Uterus (tissue), 4 donors: Measurements from ENCODE around the gene WDR38. TPM values are rescaled to one million over a fixed set of nuclear protein-coding genes. Genes with fewer than 3 reads are reported as not detected.
A peak's percentile ranks its signal among the peaks of the same experiment; 100 is the strongest.

Source experiments
- DNase-seq, 2 donors: peaks; one replicate each; pipeline ENCODE4 v3.0.0-alpha.2; 2019 to 2020
- H3K27ac ChIP-seq, 2 donors: fragments of 200-600 bp; sonication (generic); 1 replicate in 1 of 2; 2 replicates in 1 of 2; pipeline ENCODE4 v1.5.1; 2016 to 2018
- H3K27me3 ChIP-seq, 2 donors: fragments of 200-600 bp; sonication (generic); one replicate each; pipeline ENCODE4 v1.5.1; 2018 to 2019; ENCODE audit warnings: control low read depth in 1 of 2
- H3K36me3 ChIP-seq, 2 donors: fragments of 200-600 bp; sonication (generic); one replicate each; pipeline ENCODE4 v1.5.1; 2019; ENCODE audit warnings: control low read depth in 1 of 2
- H3K4me1 ChIP-seq, 2 donors: fragments of 200-600 bp; sonication (generic); one replicate each; pipeline ENCODE4 v1.5.1; 2018 to 2019; ENCODE audit warnings: control low read depth in 1 of 2
- H3K4me3 ChIP-seq, 2 donors: fragments of 200-600 bp; sonication (generic); 1 replicate in 1 of 2; 2 replicates in 1 of 2; pipeline ENCODE4 v1.5.1; 2018 to 2019; ENCODE audit warnings: mild to moderate bottlenecking in 1 of 2
- H3K9me3 ChIP-seq, 2 donors: fragments of 200-600 bp; sonication (generic); one replicate each; pipeline ENCODE4 v1.5.1; 2019; ENCODE audit warnings: control low read depth in 1 of 2
- POLR2A ChIP-seq, 2 donors: fragments of 450-650 bp; IDR thresholded peaks; one replicate each; pipeline ENCODE4 v1.6.1; 2016; ENCODE audit warnings: antibody characterized with exemption in 2 of 2, mild to moderate bottlenecking in 1 of 2, moderate library complexity in 1 of 2
- intact Hi-C: fragments of 100-400 bp; cut with DNase I; formaldehyde crosslinking; loops from one replicate; pipeline ENCODE4 v1.15.1; 2023; ENCODE audit warnings: low total_unique reads
- total RNA-seq, 4 donors: library from RNA; depleted of rRNA in 3 of 4; stranded (reverse); fragments of >200 nt in 3 of 4; gene quantifications; one replicate each; pipeline versions ENCODE4 v1.1.0 to v1.2.4, GENCODE V29; 2014 to 2023
- TF ChIP-seq, protein P1 (sequence below), 4 experiments: fragments of 200-600 bp in 2 of 4; fragments of 450-650 bp in 2 of 4; sonication (generic) in 2 of 4; IDR thresholded peaks; one replicate each; pipeline ENCODE4 v1.5.1; 2016 to 2019; ENCODE audit warnings: antibody characterized with exemption in 4 of 4, mild to moderate bottlenecking in 2 of 4, moderate library complexity in 1 of 4
- donor health status: DM: yes; HTN: yes; CAD: no.

The WDR38 gene
- total RNA-seq, 4 donors from 2014 or later, result 0.79 to 1.9 TPM; not detected in 2

DNA sequence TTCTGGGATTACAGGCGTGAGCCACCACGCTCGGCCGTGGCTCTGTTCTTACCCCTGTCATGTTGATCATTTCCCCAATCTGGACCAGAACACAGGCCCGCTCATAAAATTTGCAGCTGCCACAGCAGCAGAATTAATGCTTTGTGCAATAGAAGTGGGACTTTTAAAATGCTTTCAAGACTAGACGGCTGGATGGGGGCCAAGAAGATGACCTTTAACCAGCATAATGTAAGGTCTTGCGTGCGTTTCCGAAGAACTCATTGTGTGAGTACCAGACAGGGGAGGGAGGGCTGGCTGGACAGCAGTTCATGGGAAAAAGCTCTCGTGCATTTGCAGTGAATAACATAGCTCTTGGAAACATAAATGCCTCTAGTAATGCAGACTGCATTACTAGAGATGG, 3.5 kb upstream of the WDR38 start:
- Histone ChIP-seq H3K27ac (no peak overlapping the region), H3K4me3 (no peak overlapping the region)
- intact Hi-C loops, result no loop called here

DNA sequence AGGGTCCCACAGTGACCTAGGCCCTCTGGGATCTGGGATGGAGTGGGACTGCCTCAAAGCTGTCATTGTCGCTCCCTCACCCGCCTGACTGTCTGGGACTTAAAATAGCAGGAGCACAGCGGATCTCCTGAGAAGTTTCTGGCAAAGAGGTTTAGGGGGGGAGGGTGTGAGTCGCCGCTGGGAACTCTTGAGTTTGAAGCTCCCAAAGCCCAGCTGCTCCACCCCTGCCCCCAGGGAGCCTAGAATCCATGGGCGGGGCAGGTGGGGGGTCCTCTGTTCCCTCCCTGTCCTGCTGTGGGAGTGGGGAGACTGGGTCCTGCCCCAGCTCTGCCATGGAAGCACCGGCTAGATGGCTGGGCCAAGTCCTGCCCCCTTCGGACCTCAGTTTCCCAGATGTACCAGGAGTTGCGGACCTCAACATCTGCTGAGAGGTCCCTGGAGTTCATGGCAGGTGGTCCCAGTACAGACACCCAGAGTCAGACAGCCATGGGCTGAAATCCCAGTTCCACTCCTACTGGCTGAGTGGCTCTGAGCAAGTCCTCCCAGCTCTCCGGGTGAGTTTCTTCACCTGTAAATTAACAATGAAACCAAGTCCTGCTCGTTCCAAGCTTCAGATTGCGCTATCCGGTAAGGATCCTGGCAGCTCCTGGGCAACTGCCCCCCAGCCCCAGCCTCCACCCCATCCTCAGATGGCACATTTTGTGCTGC, 985 bp upstream of the WDR38 start:
- Histone ChIP-seq H3K36me3 (no peaks in the 10 kb centered on the region), H3K9me3 (no peaks in the 10 kb centered on the region), H3K4me1 (no peaks in the 10 kb centered on the region), H3K4me3 (peak overlapping the region in 1 of 2 donors; percentile 33), H3K27ac (peak overlapping the region; percentile 64 to 65), H3K27me3 (no peaks in the 10 kb centered on the region)
- no peak for TF ChIP-seq POLR2A (IDR thresholded peaks at IDR 0.05)
- TF ChIP-seq, protein P1, sequence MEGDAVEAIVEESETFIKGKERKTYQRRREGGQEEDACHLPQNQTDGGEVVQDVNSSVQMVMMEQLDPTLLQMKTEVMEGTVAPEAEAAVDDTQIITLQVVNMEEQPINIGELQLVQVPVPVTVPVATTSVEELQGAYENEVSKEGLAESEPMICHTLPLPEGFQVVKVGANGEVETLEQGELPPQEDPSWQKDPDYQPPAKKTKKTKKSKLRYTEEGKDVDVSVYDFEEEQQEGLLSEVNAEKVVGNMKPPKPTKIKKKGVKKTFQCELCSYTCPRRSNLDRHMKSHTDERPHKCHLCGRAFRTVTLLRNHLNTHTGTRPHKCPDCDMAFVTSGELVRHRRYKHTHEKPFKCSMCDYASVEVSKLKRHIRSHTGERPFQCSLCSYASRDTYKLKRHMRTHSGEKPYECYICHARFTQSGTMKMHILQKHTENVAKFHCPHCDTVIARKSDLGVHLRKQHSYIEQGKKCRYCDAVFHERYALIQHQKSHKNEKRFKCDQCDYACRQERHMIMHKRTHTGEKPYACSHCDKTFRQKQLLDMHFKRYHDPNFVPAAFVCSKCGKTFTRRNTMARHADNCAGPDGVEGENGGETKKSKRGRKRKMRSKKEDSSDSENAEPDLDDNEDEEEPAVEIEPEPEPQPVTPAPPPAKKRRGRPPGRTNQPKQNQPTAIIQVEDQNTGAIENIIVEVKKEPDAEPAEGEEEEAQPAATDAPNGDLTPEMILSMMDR (IDR thresholded peaks at IDR 0.05), result no peak
- intact Hi-C loops, result loop anchor here (2.0 kb wide), 1 partner anchor 79 kb away; no protein-coding TSS in a partner anchor
- no peak for DNase-seq

More for the DNA sequence above, 3.5 kb upstream of the WDR38 start:
- H3K9me3 ChIP-seq, result no peaks in the 10 kb centered on the region
- no peak for TF ChIP-seq POLR2A (IDR thresholded peaks at IDR 0.05)
- TF ChIP-seq, protein P1 (IDR thresholded peaks at IDR 0.05), result no peak
- DNase-seq, result no peak
- no peaks in the 10 kb centered on the region for H3K36me3 ChIP-seq
- H3K27me3 ChIP-seq, result no peaks in the 10 kb centered on the region
- H3K4me1 ChIP-seq, result no peaks in the 10 kb centered on the region

DNA sequence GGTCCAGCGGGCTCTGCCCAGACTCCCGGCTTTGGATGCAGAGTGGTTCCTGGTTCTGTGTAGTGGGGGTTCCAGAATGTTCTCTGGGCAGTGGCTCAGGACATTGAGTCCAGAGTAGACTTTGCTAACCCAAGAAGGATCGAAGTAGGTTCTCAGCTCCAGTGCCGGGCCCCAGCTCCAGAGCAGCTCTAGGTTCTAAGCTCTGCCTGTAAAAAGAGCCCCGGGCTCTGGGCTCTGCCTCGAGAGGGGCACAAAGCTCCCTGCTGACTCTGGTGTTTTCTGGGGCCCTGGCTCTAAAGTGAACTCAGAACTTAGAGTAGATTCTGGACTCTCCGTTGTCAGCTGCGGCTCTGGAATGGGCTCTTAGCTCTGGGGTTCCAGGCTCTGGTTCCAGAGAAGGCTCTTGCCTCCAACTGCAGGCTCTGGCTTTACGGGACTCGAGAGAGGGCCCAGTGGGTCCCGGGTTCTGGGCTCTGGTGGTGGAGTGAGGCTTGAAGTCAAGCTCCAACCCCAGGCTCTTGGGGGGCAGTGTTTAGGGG, 414 bp downstream of the WDR38 start:
- TF ChIP-seq POLR2A (IDR thresholded peaks at IDR 0.05), result no peak
- TF ChIP-seq, protein P1 (IDR thresholded peaks at IDR 0.05), result no peak
- no peak for DNase-seq
- H3K27ac ChIP-seq, result peak overlapping the region; percentile 64 to 65
- no peaks in the 10 kb centered on the region for H3K9me3 ChIP-seq
- intact Hi-C loops, result loop anchor here (2.0 kb wide), 1 partner anchor 81 kb away; no protein-coding TSS in a partner anchor
- no peaks in the 10 kb centered on the region for H3K4me1 ChIP-seq
- H3K27me3 ChIP-seq, result no peaks in the 10 kb centered on the region
- H3K4me3 ChIP-seq, result peak overlapping the region; percentile 25 to 33
- no peaks in the 10 kb centered on the region for H3K36me3 ChIP-seq

DNA sequence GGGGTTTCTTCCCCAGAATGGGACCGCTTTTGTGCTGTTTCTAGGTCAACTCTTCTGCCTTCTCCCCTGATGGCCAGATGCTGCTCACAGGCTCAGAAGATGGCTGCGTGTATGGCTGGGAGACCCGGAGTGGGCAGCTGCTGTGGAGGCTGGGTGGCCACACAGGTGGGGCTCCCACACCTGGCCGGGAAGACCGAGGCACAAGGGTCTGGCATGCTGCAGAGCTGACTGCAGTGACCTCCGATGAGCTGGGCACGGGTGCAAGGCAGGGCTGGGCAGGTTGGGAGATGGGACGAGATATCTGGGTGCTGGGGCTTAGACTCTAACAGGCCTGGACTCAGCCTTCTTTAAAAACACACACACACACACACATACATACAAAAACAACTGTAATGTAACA, 901 bp downstream of the WDR38 start:
- no peak for DNase-seq
- no peak overlapping the region for H3K27ac ChIP-seq
- intact Hi-C loops, result no loop called here

DNA sequence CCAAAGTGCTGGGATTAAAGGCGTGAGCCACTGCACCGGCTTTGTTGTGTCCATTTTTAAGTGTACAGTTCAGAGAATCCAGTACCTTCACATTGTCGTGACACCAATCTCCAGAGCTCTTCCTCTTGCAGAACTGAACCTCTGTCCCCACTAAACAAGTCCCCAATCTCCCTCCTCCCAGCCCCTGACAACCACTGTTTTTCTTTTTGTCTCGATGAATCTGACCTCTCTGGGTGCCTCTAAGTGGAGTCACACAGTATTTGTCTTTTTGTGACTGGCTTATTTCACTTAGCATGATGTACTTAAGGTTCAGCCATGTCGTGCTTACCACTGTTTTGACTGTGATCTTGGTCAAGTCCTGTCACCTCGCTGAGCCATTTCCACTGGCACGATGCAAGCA, 1.6 kb downstream of the WDR38 start:
- Histone ChIP-seq H3K4me3 (no peak overlapping the region), H3K4me1 (no peaks in the 10 kb centered on the region), H3K36me3 (no peaks in the 10 kb centered on the region), H3K9me3 (no peaks in the 10 kb centered on the region), H3K27ac (no peak overlapping the region), H3K27me3 (no peaks in the 10 kb centered on the region)
- intact Hi-C loops, result no loop called here
- TF ChIP-seq, protein P1 (IDR thresholded peaks at IDR 0.05), result no peak
- TF ChIP-seq POLR2A (IDR thresholded peaks at IDR 0.05), result no peak
- DNase-seq, result no peak

More for the DNA sequence above, 901 bp downstream of the WDR38 start:
- no peaks in the 10 kb centered on the region for H3K9me3 ChIP-seq
- no peaks in the 10 kb centered on the region for H3K36me3 ChIP-seq
- H3K27me3 ChIP-seq, result no peaks in the 10 kb centered on the region
- no peak overlapping the region for H3K4me3 ChIP-seq
- no peak for TF ChIP-seq POLR2A (IDR thresholded peaks at IDR 0.05)
- TF ChIP-seq, protein P1 (IDR thresholded peaks at IDR 0.05), result no peak
- H3K4me1 ChIP-seq, result no peaks in the 10 kb centered on the region
